Measurements from ENCODE around the gene MEIS2. TPM values are rescaled to one million over a fixed set of nuclear protein-coding genes. Genes with fewer than 3 reads are reported as not detected.

The MEIS2 gene
- total RNA-seq, 1 experiment from 2014 or later = 28.7 TPM

GRCh38 chr15:36874930-36875329, 225.4 kb downstream of the MEIS2 start:
- CTCF ChIA-PET = no interaction called here
- no peaks in the 10 kb centered on the region for H3K27me3 ChIP-seq (replicated peaks; ENCODE audit: control insufficient read depth, insufficient read depth, low read length)
- POLR2A ChIA-PET = no interaction called here

GRCh38 chr15:36867436-36867835, 232.9 kb downstream of the MEIS2 start:
- H3K36me3 ChIP-seq (ENCODE audit: control insufficient read depth, insufficient read depth, low read length) = no peaks in the 10 kb centered on the region
- H3K27ac Mint-ChIP-seq (ENCODE audit: unreplicated experiment) = no peak overlapping the region
- no peak overlapping the region for H3K4me3 ChIP-seq (ENCODE audit: low read depth, low read length)
- no peaks in the 10 kb centered on the region for H3K9me3 Mint-ChIP-seq (ENCODE audit: unreplicated experiment)
- H3K4me1 ChIP-seq = no peaks in the 10 kb centered on the region
- POLR2A ChIA-PET = no interaction called here
- no peaks in the 10 kb centered on the region for H3K27me3 ChIP-seq (replicated peaks; ENCODE audit: control insufficient read depth, insufficient read depth, low read length)
- no peaks in the 10 kb centered on the region for H3K36me3 Mint-ChIP-seq (ENCODE audit: insufficient read depth, unreplicated experiment)
- H3K9me3 ChIP-seq = no peaks in the 10 kb centered on the region
- intact Hi-C loops (cut with micrococcal nuclease; ENCODE audit: unreplicated experiment) = no loop called here
- peaks cover 2% of the 10 kb centered on the region for H3K27me3 Mint-ChIP-seq (ENCODE audit: insufficient read depth, unreplicated experiment)
- no peak for DNase-seq
- BruUV-seq (replicated peaks) = no TSS peak
- TF ChIP-seq CTCF (IDR thresholded peaks at IDR 0.05; ENCODE audit: insufficient read depth in 1 of 2, low read depth in 1 of 2, low read length in 1 of 2, severe bottlenecking in 1 of 2, unreplicated experiment in 1 of 2) = no peak
- H3K4me3 Mint-ChIP-seq (ENCODE audit: unreplicated experiment) = no peak overlapping the region
- CTCF ChIA-PET = no interaction called here
- no peaks in the 10 kb centered on the region for H3K4me1 Mint-ChIP-seq (ENCODE audit: low read depth, unreplicated experiment)

More at GRCh38 chr15:36874930-36875329, 225.4 kb downstream of the MEIS2 start:
- Histone ChIP-seq H3K36me3 (ENCODE audit: control insufficient read depth, insufficient read depth, low read length) (no peaks in the 10 kb centered on the region), H3K4me1 (no peaks in the 10 kb centered on the region), H3K9me3 (no peaks in the 10 kb centered on the region), H3K4me3 (ENCODE audit: low read depth, low read length) (no peak overlapping the region)
- BruUV-seq (replicated peaks) = no TSS peak
- no peak for TF ChIP-seq CTCF (IDR thresholded peaks at IDR 0.05; ENCODE audit: insufficient read depth in 1 of 2, low read depth in 1 of 2, low read length in 1 of 2, severe bottlenecking in 1 of 2, unreplicated experiment in 1 of 2)
- Mint-ChIP-seq H3K4me1 (ENCODE audit: low read depth, unreplicated experiment) (no peaks in the 10 kb centered on the region), H3K9me3 (ENCODE audit: unreplicated experiment) (no peaks in the 10 kb centered on the region), H3K36me3 (ENCODE audit: insufficient read depth, unreplicated experiment) (no peaks in the 10 kb centered on the region), H3K27me3 (ENCODE audit: insufficient read depth, unreplicated experiment) (peaks cover 5% of the 10 kb centered on the region), H3K4me3 (ENCODE audit: unreplicated experiment) (no peak overlapping the region), H3K27ac (ENCODE audit: unreplicated experiment) (no peak overlapping the region)
- intact Hi-C loops (cut with micrococcal nuclease; ENCODE audit: unreplicated experiment) = no loop called here
- DNase-seq = no peak

DNA sequence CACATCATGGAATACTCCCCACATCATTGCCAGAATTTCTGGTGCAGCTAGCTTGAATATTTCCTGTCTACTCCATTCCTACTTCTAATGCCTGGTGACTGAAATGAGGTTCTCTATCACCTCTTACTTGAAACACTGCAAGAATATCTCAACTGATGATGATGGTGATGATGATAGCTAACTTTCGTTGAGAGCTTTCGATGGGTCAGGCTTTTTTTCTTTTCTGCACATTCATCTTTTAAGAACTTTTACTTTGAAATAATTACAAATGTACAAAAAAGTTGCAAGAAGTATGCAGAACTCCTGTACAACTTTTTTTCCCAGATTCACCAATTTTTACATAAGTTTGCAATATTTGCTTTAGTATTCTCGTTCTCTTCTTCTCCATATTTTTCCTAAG, 233.5 kb downstream of the MEIS2 start:
- no peak overlapping the region for H3K4me3 Mint-ChIP-seq (ENCODE audit: unreplicated experiment)
- ChIA-PET POLR2A (no interaction called here), CTCF (no interaction called here)
- H3K4me1 Mint-ChIP-seq (ENCODE audit: low read depth, unreplicated experiment) = no peaks in the 10 kb centered on the region
- Histone ChIP-seq H3K4me3 (ENCODE audit: low read depth, low read length) (no peak overlapping the region), H3K27me3 (replicated peaks; ENCODE audit: control insufficient read depth, insufficient read depth, low read length) (no peaks in the 10 kb centered on the region), H3K36me3 (ENCODE audit: control insufficient read depth, insufficient read depth, low read length) (no peaks in the 10 kb centered on the region), H3K4me1 (no peaks in the 10 kb centered on the region), H3K9me3 (no peaks in the 10 kb centered on the region)
- BruUV-seq (replicated peaks) = no TSS peak
- no peak overlapping the region for H3K27ac Mint-ChIP-seq (ENCODE audit: unreplicated experiment)
- no peaks in the 10 kb centered on the region for H3K36me3 Mint-ChIP-seq (ENCODE audit: insufficient read depth, unreplicated experiment)
- no peaks in the 10 kb centered on the region for H3K9me3 Mint-ChIP-seq (ENCODE audit: unreplicated experiment)
- TF ChIP-seq CTCF (IDR thresholded peaks at IDR 0.05; ENCODE audit: insufficient read depth in 1 of 2, low read depth in 1 of 2, low read length in 1 of 2, severe bottlenecking in 1 of 2, unreplicated experiment in 1 of 2) = no peak
- H3K27me3 Mint-ChIP-seq (ENCODE audit: insufficient read depth, unreplicated experiment) = peaks cover 2% of the 10 kb centered on the region
- intact Hi-C loops (cut with micrococcal nuclease; ENCODE audit: unreplicated experiment) = no loop called here
- DNase-seq = no peak

Data from Caco-2 (cell line).